Right ventricle myocardium superior (tissue), 1 donor: Measurements from ENCODE around the gene C1R. TPM values are rescaled to one million over a fixed set of nuclear protein-coding genes. Genes with fewer than 3 reads are reported as not detected.

ENCODE experiments used
- total RNA-seq: library from RNA; stranded (reverse); fragmentation: NEBNext Ultra II Directional; extraction: Animal tissue kit (Norgen Biotek cat#: 25700); gene quantifications from one replicate; pipeline ENCODE4 v1.2.1, GENCODE V29; 2021
- donor health status: DM: no; HTN: yes; CAD: no; lungs with severe emphysema.

The C1R gene
- total RNA-seq, 1 donor from 2014 or later = 165 TPM

Other genes with a start within 250 kb of the C1R start
- 1.3 TPM for gene CDCA3, start 241.2 kb downstream of the C1R start, total RNA-seq
- gene USP5, start 240.3 kb downstream of the C1R start, total RNA-seq = 63.0 TPM
- gene TPI1, start 224.9 kb downstream of the C1R start, total RNA-seq = 804 TPM
- gene SPSB2, start 219.1 kb downstream of the C1R start, total RNA-seq = 3.2 TPM
- gene LRRC23, start 187.6 kb downstream of the C1R start, total RNA-seq = 8.2 TPM
- 7.4 TPM for gene ENO2, start 177.9 kb downstream of the C1R start, total RNA-seq
- gene ATN1, start 164.5 kb downstream of the C1R start, total RNA-seq = 69.7 TPM
- gene RNU7-1, start 148.6 kb downstream of the C1R start, total RNA-seq = not detected
- gene C12orf57, start 148.4 kb downstream of the C1R start, total RNA-seq = 251 TPM
- gene PTPN6, start 141.1 kb downstream of the C1R start, total RNA-seq = 7.2 TPM
- 136 TPM for gene PHB2, start 121.8 kb downstream of the C1R start, total RNA-seq
- 39.0 TPM for gene EMG1, start 121.5 kb downstream of the C1R start, total RNA-seq
- gene LPCAT3, start 74.0 kb downstream of the C1R start, total RNA-seq = 48.7 TPM
- gene C1S, start 31.7 kb downstream of the C1R start, total RNA-seq = 142 TPM
- 10.7 TPM for gene C1RL, start 16.8 kb upstream of the C1R start, total RNA-seq
- gene RBP5, start 36.4 kb upstream of the C1R start, total RNA-seq = 0.46 TPM
- 3.7 TPM for gene CLSTN3, start 37.9 kb upstream of the C1R start, total RNA-seq
- 34.1 TPM for gene PEX5, start 97.2 kb upstream of the C1R start, total RNA-seq
- not detected for gene ACSM4, start 211.6 kb upstream of the C1R start, total RNA-seq